Keratinocyte (primary cell): Measurements from ENCODE around the gene CENPU. TPM values are rescaled to one million over a fixed set of nuclear protein-coding genes. Genes with fewer than 3 reads are reported as not detected.
A peak's percentile ranks its signal among the peaks of the same experiment; 100 is the strongest.

Experiments
- DNase-seq: peaks from one replicate; pipeline ENCODE4 v3.0.0-alpha.2; 2011; ENCODE audit warnings: low read depth, missing footprints, low spot score
- FAIRE-seq: peaks from 2 replicates; lab custom pipeline; 2011; peaks lifted over from hg19 to GRCh38; lab: Jason Lieb, UNC
- H2AFZ ChIP-seq: 2 replicates; pipeline ENCODE4 v1.6.0; 2012; ENCODE audit warnings: low read length, control low read depth, inconsistent platforms; ENCODE audit not compliant: control insufficient read depth
- H3K27ac ChIP-seq: 2 replicates; pipeline ENCODE4 v1.5.1; 2011; ENCODE audit warnings: low read length; ENCODE audit not compliant: control insufficient read depth, insufficient read depth
- H3K27me3 ChIP-seq: 3 replicates; pipeline ENCODE4 v1.6.0; 2011; ENCODE audit warnings: low read length; ENCODE audit not compliant: control insufficient read depth, insufficient read depth; ENCODE audit errors: extremely low read depth
- H3K36me3 ChIP-seq, 2 experiments: 2 replicates in 1 of 2; 3 replicates in 1 of 2; pipeline ENCODE4 v1.5.1; 2011; ENCODE audit warnings: low read length in 2 of 2, mild to moderate bottlenecking in 1 of 2; ENCODE audit not compliant: control insufficient read depth in 2 of 2, insufficient read depth in 2 of 2; ENCODE audit errors: extremely low read depth in 1 of 2
- H3K4me1 ChIP-seq: 3 replicates; pipeline ENCODE4 v1.5.1; 2011; ENCODE audit warnings: low read length; ENCODE audit not compliant: control insufficient read depth, insufficient read depth; ENCODE audit errors: extremely low read depth
- H3K4me2 ChIP-seq: 3 replicates; pipeline ENCODE4 v1.6.0; 2011; ENCODE audit warnings: low read depth, low read length; ENCODE audit not compliant: control insufficient read depth, insufficient read depth; ENCODE audit errors: extremely low read depth
- H3K4me3 ChIP-seq, 3 experiments: fragments of 200-600 bp in 1 of 3; sonication (generic) in 1 of 3; 2 replicates in 2 of 3; 3 replicates in 1 of 3; pipeline ENCODE4 v1.5.1; 2011 to 2016; ENCODE audit warnings: low read length in 3 of 3, mild to moderate bottlenecking in 3 of 3, control low read depth in 2 of 3, inconsistent platforms in 1 of 3, low read depth in 1 of 3, mixed read lengths in 1 of 3, mixed run types in 1 of 3, moderate library complexity in 1 of 3; ENCODE audit not compliant: control insufficient read depth in 2 of 3, insufficient read depth in 2 of 3; ENCODE audit errors: extremely low read depth in 1 of 3
- H3K79me2 ChIP-seq: 2 replicates; pipeline ENCODE4 v1.6.0; 2012; ENCODE audit warnings: low read length; ENCODE audit not compliant: control insufficient read depth, insufficient read depth
- H3K9ac ChIP-seq: 3 replicates; pipeline ENCODE4 v1.6.0; 2011; ENCODE audit warnings: low read length; ENCODE audit not compliant: control insufficient read depth, insufficient read depth; ENCODE audit errors: extremely low read depth
- H3K9me1 ChIP-seq: 3 replicates; pipeline ENCODE4 v1.6.0; 2011; ENCODE audit warnings: low read length; ENCODE audit not compliant: control insufficient read depth, insufficient read depth; ENCODE audit errors: extremely low read depth
- H3K9me3 ChIP-seq: 2 replicates; pipeline ENCODE4 v1.5.1; 2012; ENCODE audit warnings: low read depth, low read length; ENCODE audit not compliant: control insufficient read depth
- H4K20me1 ChIP-seq: 3 replicates; pipeline ENCODE4 v1.6.0; 2011; ENCODE audit warnings: low read length; ENCODE audit not compliant: control insufficient read depth, insufficient read depth; ENCODE audit errors: extremely low read depth
- CTCF ChIP-seq, 3 experiments: IDR thresholded peaks in 1 of 3; conservative IDR thresholded peaks in 1 of 3; optimal IDR thresholded peaks in 1 of 3; 2 replicates in 2 of 3; 3 replicates in 1 of 3; pipeline versions ENCODE3 to v1.5.1; 2011; ENCODE audit warnings: low read length in 3 of 3, mild to moderate bottlenecking in 3 of 3, moderate library complexity in 2 of 3, control low read depth in 1 of 3, inconsistent platforms in 1 of 3; ENCODE audit not compliant: insufficient read depth in 2 of 3; ENCODE audit errors: extremely low read depth in 1 of 3
- EZH2 ChIP-seq: IDR thresholded peaks from one replicate; pipeline ENCODE4 v1.6.1; 2012; ENCODE audit warnings: inconsistent platforms, mild to moderate bottlenecking, low read length, moderate library complexity
- dilution Hi-C: fragments of 300-500 bp; cut with MboI; formaldehyde crosslinking; loops from one replicate; pipeline ENCODE4 v1.7.0; 2020; ENCODE audit warnings: low sequenced_read_pairs; ENCODE audit not compliant: extremely low pct_ligation_motif_present
- polyA plus RNA-seq, 5 experiments: library from polyadenylated mRNA; depleted of rRNA in 3 of 5; stranded (reverse) in 3 of 5; stranded (forward) in 1 of 5; unstranded in 1 of 5; fragments of >200 nt; gene quantifications; 1 replicate in 1 of 5; 2 replicates in 3 of 5; 3 replicates in 1 of 5; pipeline versions ENCODE4 v1.2.1 to v1.2.3, GENCODE V29; 2011 to 2012; ENCODE audit warnings: missing spikeins in 2 of 5, low read depth in 1 of 5, low replicate concordance in 1 of 5

Gene CENPU
- polyA plus RNA-seq, 1 donor (not counting 4 experiments of a cell fraction or from before 2014, with no cell fraction given) = 12.5 TPM

DNA sequence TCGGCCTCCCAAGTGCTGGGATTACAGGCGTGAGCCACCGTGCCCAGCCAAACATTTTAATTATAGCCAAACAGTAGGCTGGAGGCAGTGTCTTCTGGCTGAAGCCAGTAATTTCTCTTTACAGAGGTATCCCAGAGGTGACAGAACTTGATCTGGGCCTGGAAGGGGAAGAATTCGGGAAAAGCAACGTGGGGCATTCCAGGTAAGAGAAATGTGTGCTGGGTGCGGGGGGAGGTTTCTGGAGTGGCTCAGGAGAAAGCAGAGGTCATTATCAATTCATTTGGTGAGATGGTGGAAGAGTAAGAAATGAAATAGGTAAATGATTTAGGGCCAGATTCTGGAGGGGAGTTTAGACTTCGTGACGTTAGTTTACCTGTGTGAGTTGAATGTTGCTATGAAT lies 82.0 kb downstream of the CENPU start:
- no peaks in the 10 kb centered on the region for H3K9me1 ChIP-seq
- dilution Hi-C loops = no loop called here
- H3K9ac ChIP-seq = no peak overlapping the region
- no peaks in the 10 kb centered on the region for H3K9me3 ChIP-seq
- H3K4me3 ChIP-seq = no peak overlapping the region
- DNase-seq = no peak
- no peaks in the 10 kb centered on the region for H4K20me1 ChIP-seq
- no peak overlapping the region for H2AFZ ChIP-seq
- H3K27ac ChIP-seq = no peak overlapping the region
- TF ChIP-seq EZH2 (no peak), CTCF (optimal IDR thresholded peaks at IDR 0.05 in 1 of 3, IDR thresholded peaks at IDR 0.05 in 1 of 3, conservative IDR thresholded peaks at IDR 0.05 in 1 of 3; ENCODE audit: extremely low read depth in 1 of 3, insufficient read depth in 2 of 3, low read length in 3 of 3) (no peak)
- no peaks in the 10 kb centered on the region for H3K36me3 ChIP-seq
- no peak for FAIRE-seq
- H3K79me2 ChIP-seq = peaks cover 25% of the 10 kb centered on the region
- H3K27me3 ChIP-seq = no peaks in the 10 kb centered on the region
- H3K4me2 ChIP-seq = no peak overlapping the region
- peaks cover 11% of the 10 kb centered on the region for H3K4me1 ChIP-seq

DNA sequence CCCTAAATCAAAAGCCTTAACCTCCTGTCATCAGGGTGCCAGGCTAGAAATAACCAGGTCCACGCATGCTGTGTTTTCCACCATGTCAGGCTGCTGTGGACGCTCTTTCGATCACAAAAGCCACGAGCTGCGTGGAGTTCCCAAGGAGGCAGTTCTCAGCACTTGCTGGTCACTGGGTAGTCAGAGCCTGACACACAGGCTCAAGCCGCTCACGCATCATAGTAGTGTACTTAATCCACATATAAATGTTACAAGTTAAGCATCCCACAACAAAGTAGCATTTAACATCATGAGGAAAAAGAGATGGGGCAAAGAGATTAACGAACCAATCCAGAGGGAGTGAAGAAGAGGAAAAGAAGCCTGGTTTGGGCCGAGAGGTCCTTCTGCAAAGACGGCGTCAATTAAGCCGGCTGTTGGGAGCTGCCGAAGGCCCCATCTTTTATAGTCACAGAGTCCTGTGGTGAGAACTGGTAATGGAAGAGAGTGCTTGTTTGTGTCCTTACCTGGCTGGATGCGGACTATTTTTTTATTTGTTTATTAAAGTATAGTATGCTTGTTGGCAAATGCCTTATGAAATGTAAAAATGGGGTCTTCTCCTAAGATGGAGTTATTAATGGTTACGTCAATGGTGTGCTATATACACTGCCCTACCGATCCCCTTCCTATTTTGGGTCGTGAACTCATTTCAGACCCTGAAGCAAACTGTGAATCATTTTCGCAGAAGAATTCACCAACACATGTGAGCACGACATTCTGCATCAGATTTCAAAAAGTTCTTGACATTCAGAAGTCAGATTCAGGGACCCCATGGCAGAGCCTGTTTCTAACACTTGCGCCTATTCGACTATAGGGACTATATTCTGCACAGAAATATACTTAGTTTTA lies 83.7 kb downstream of the CENPU start:
- H2AFZ ChIP-seq = peak overlapping the region; percentile 89
- dilution Hi-C loops = no loop called here

More for the DNA sequence above, 83.7 kb downstream of the CENPU start:
- Histone ChIP-seq H3K4me3 (peak overlapping the region; percentile 71 to 84 (median 78)), H3K27ac (peak overlapping the region; percentile 91), H3K9me1 (no peaks in the 10 kb centered on the region), H3K9me3 (no peaks in the 10 kb centered on the region), H4K20me1 (no peaks in the 10 kb centered on the region), H3K4me2 (peak overlapping the region; percentile 91), H3K36me3 (peaks cover 0 to 5% of the 10 kb centered on the region in 2 experiments), H3K9ac (peak overlapping the region; percentile 92), H3K27me3 (no peaks in the 10 kb centered on the region), H3K4me1 (peaks cover 11% of the 10 kb centered on the region), H3K79me2 (peaks cover 42% of the 10 kb centered on the region)
- FAIRE-seq = no peak
- TF ChIP-seq EZH2 (no peak), CTCF (optimal IDR thresholded peaks at IDR 0.05 in 1 of 3, IDR thresholded peaks at IDR 0.05 in 1 of 3, conservative IDR thresholded peaks at IDR 0.05 in 1 of 3; ENCODE audit: extremely low read depth in 1 of 3, insufficient read depth in 2 of 3, low read length in 3 of 3) (no peak)
- DNase-seq = no peak
